HCT116 (cell line): ENCODE results near the gene USP8. TPM values are rescaled to one million over a fixed set of nuclear protein-coding genes. Genes with fewer than 3 reads are reported as not detected.

Experiments used
- ATAC-seq: fragments of 200-7000 bp; cut with Tn5 transposase; 2 replicates; pipeline ENCODE4 v1.9.1; 2020; ENCODE audit warnings: mild to moderate bottlenecking, moderate library complexity
- BruUV-seq: library from RNA; stranded (reverse); fragments of 400-500 nt; replicated peaks from 2 replicates; lab custom pipeline; 2021; lab: Mats Ljungman, UMichigan
- CTCF ChIA-PET: fragments of 300-600 bp; sonication (Branson Sonifier 250); formaldehyde crosslinking; loops from one replicate; lab custom pipeline; 2021; ENCODE audit warnings: antibody characterized with exemption; lab: Charles Lee
- POLR2A ChIA-PET: fragments of 300-600, 350-600 bp; sonication (Branson Sonifier 250); formaldehyde crosslinking; loops from one replicate; lab custom pipeline; 2021; ENCODE audit warnings: antibody characterized with exemption; lab: Charles Lee
- RAD21 ChIA-PET, 2 experiments: fragments of 300-600 bp; sonication (Branson Sonifier 250); formaldehyde crosslinking; loops; one replicate each; lab custom pipeline; 2023; ENCODE audit warnings: low total read pairs in 2 of 2; ENCODE audit not compliant: uncharacterized antibody in 2 of 2, unreplicated experiment in 2 of 2, low non-redundant PET in 1 of 2; lab: Charles Lee
- DNase-seq: peaks from one replicate; pipeline ENCODE4 v3.0.0-alpha.2; 2010; ENCODE audit warnings: low read depth, low spot score
- H2AFZ ChIP-seq: fragments of 200-600 bp; shearing (Covaris generic), sonication (generic); 2 replicates; pipeline ENCODE4 v1.6.1; 2017; ENCODE audit warnings: low read depth, mixed run types, mixed read lengths, antibody characterized with exemption, low read length; ENCODE audit not compliant: poor library complexity, severe bottlenecking
- H3K27ac ChIP-seq: 2 replicates; pipeline ENCODE4 v1.5.1; 2012; ENCODE audit warnings: low read depth, low read length
- H3K27me3 ChIP-seq: fragments of 200-600 bp; sonication (generic); 2 replicates; pipeline ENCODE4 v1.6.1; 2016; ENCODE audit warnings: mixed run types, low read length, mixed read lengths; ENCODE audit not compliant: insufficient read depth
- H3K36me3 ChIP-seq, 2 experiments: fragments of 200-500 bp in 1 of 2; fragments of 200-600 bp in 1 of 2; sonication (Bioruptor generic) in 1 of 2; sonication (generic) in 1 of 2; 2 replicates each; pipeline versions ENCODE4 v1.5.1 to v1.6.1; 2014 to 2016; ENCODE audit warnings: low read length in 2 of 2, inconsistent platforms in 1 of 2, mixed read lengths in 1 of 2, mixed run types in 1 of 2; ENCODE audit not compliant: insufficient read depth in 2 of 2, control insufficient read depth in 1 of 2
- H3K4me1 ChIP-seq, 2 experiments: fragments of 200-600 bp in 1 of 2; sonication (generic) in 1 of 2; 2 replicates each; pipeline versions ENCODE4 v1.5.1 to v1.6.1; 2012 to 2017; ENCODE audit warnings: low read length in 2 of 2, inconsistent platforms in 1 of 2, mild to moderate bottlenecking in 1 of 2, mixed read lengths in 1 of 2, mixed run types in 1 of 2, moderate library complexity in 1 of 2; ENCODE audit not compliant: insufficient read depth in 2 of 2, control insufficient read depth in 1 of 2
- H3K4me2 ChIP-seq: fragments of 200-600 bp; sonication (generic); 2 replicates; pipeline ENCODE4 v1.6.1; 2017; ENCODE audit warnings: mixed run types, low read length, mixed read lengths
- H3K4me3 ChIP-seq, 2 experiments: fragments of 200-600 bp in 1 of 2; sonication (generic) in 1 of 2; replicated peaks in 1 of 2; 2 replicates each; pipeline ENCODE4 v1.5.1; 2011 to 2016; ENCODE audit warnings: low read length in 2 of 2, control low read depth in 1 of 2, low read depth in 1 of 2, mild to moderate bottlenecking in 1 of 2, mixed read lengths in 1 of 2, mixed run types in 1 of 2
- H3K79me2 ChIP-seq: fragments of 200-600 bp; sonication (generic); 2 replicates; pipeline ENCODE4 v1.6.1; 2017; ENCODE audit warnings: mild to moderate bottlenecking, mixed run types, low read length, moderate library complexity, mixed read lengths; ENCODE audit not compliant: insufficient read depth
- H3K9ac ChIP-seq: fragments of 200-600 bp; sonication (generic); 2 replicates; pipeline ENCODE4 v1.6.1; 2016; ENCODE audit warnings: low read length, mixed read lengths
- H3K9me2 ChIP-seq: fragments of 200-600 bp; sonication (generic), shearing (Covaris generic); 2 replicates; pipeline ENCODE4 v1.6.1; 2017; ENCODE audit warnings: mixed run types, mild to moderate bottlenecking, moderate library complexity; ENCODE audit not compliant: insufficient read depth
- H3K9me3 ChIP-seq, 2 experiments: fragments of 200-500 bp in 1 of 2; fragments of 200-600 bp in 1 of 2; sonication (Bioruptor generic) in 1 of 2; sonication (generic) in 1 of 2; 2 replicates each; pipeline ENCODE4 v1.6.1; 2014 to 2017; ENCODE audit warnings: low read length in 2 of 2, mixed read lengths in 2 of 2, inconsistent platforms in 1 of 2, low read depth in 1 of 2, mild to moderate bottlenecking in 1 of 2, mixed run types in 1 of 2, moderate library complexity in 1 of 2; ENCODE audit not compliant: control insufficient read depth in 1 of 2, insufficient read depth in 1 of 2
- H4K20me1 ChIP-seq: fragments of 200-600 bp; sonication (generic), shearing (Covaris generic); 2 replicates; pipeline ENCODE4 v1.6.1; 2017; ENCODE audit warnings: mixed run types, mild to moderate bottlenecking, moderate library complexity; ENCODE audit not compliant: insufficient read depth
- CBX3 ChIP-seq: IDR thresholded peaks from 2 replicates; pipeline ENCODE4 v1.6.1; 2012; ENCODE audit warnings: low read depth
- CEBPB ChIP-seq: IDR thresholded peaks from 2 replicates; pipeline ENCODE4 v1.6.1; 2012; ENCODE audit warnings: low read depth
- CTCF ChIP-seq, 3 experiments: fragments of 200-600 bp in 1 of 3; sonication (generic) in 1 of 3; IDR thresholded peaks in 2 of 3; conservative IDR thresholded peaks in 1 of 3; 2 replicates each; pipeline ENCODE4 v1.5.1; 2012 to 2017; ENCODE audit warnings: low read depth in 2 of 3, low read length in 2 of 3, antibody characterized with exemption in 1 of 3, borderline replicate concordance in 1 of 3, control low read depth in 1 of 3, mild to moderate bottlenecking in 1 of 3, mixed read lengths in 1 of 3, mixed run types in 1 of 3, moderate library complexity in 1 of 3; ENCODE audit not compliant: insufficient read depth in 1 of 3
- EGR1 ChIP-seq: IDR thresholded peaks from 2 replicates; pipeline ENCODE4 v1.6.1; 2012; ENCODE audit warnings: low read depth
- EZH2phosphoT487 ChIP-seq: fragments of 200-600 bp; IDR thresholded peaks from 2 replicates; pipeline ENCODE4 v1.6.1; 2018; ENCODE audit warnings: antibody characterized with exemption, borderline replicate concordance
- JUND ChIP-seq: IDR thresholded peaks from 2 replicates; pipeline ENCODE4 v1.6.1; 2012
- POLR2AphosphoS5 ChIP-seq: IDR thresholded peaks from 2 replicates; pipeline ENCODE4 v1.6.1; 2011; ENCODE audit warnings: mild to moderate bottlenecking, low read depth, low read length, moderate library complexity
- SIN3A ChIP-seq: IDR thresholded peaks from 2 replicates; pipeline ENCODE4 v1.6.1; 2012; ENCODE audit warnings: low read depth
- SRF ChIP-seq: IDR thresholded peaks from 2 replicates; pipeline ENCODE4 v1.6.1; 2012; ENCODE audit warnings: low read depth
- ZBTB33 ChIP-seq: IDR thresholded peaks from 2 replicates; pipeline ENCODE4 v1.6.1; 2011; ENCODE audit warnings: mild to moderate bottlenecking, low read length, moderate library complexity; ENCODE audit not compliant: insufficient replicate concordance; ENCODE audit errors: extremely low read depth
- ZNF274 ChIP-seq: fragments of 200-500 bp; sonication (Bioruptor generic); IDR thresholded peaks from 2 replicates; pipeline ENCODE4 v1.6.1; 2014; ENCODE audit warnings: mild to moderate bottlenecking, low read depth, low read length, inconsistent platforms
- intact Hi-C: fragments of 100-400 bp; cut with micrococcal nuclease; formaldehyde crosslinking; loops from 2 replicates; pipeline ENCODE4 v1.10.0; 2022
- total RNA-seq: library from RNA; stranded (reverse); gene quantifications from one replicate; pipeline ENCODE4 v1.2.1, GENCODE V29; 2021; ENCODE audit not compliant: unreplicated experiment

The USP8 gene
- total RNA-seq, 1 experiment from 2014 or later, result 67.9 TPM

GRCh38 chr15:50484781-50485180 is 60.6 kb downstream of the USP8 start:
- DNase-seq (no peak), ATAC-seq (no peak)
- Histone ChIP-seq H3K4me2 (no peak overlapping the region), H3K9ac (no peak overlapping the region), H3K79me2 (no peaks in the 10 kb centered on the region), H3K36me3 (peaks cover 16 to 30% of the 10 kb centered on the region in 2 experiments), H3K9me3 (no peaks in the 10 kb centered on the region), H4K20me1 (no peaks in the 10 kb centered on the region), H3K9me2 (no peaks in the 10 kb centered on the region), H2AFZ (no peak overlapping the region), H3K27ac (no peak overlapping the region), H3K4me3 (no peak overlapping the region), H3K27me3 (no peaks in the 10 kb centered on the region), H3K4me1 (no peaks in the 10 kb centered on the region)
- no peak for TF ChIP-seq CBX3
- TF ChIP-seq CEBPB, result no peak
- TF ChIP-seq ZNF274, result no peak
- BruUV-seq, result no TSS peak
- ChIA-PET POLR2A (no interaction called here), RAD21 (no interaction called here), CTCF (no interaction called here)
- intact Hi-C loops, result no loop called here

GRCh38 chr15:50485389-50485788 is 61.2 kb downstream of the USP8 start:
- Histone ChIP-seq H3K4me1 (no peaks in the 10 kb centered on the region), H4K20me1 (no peaks in the 10 kb centered on the region), H3K4me3 (no peak overlapping the region), H3K9ac (no peak overlapping the region), H3K79me2 (no peaks in the 10 kb centered on the region), H3K27ac (no peak overlapping the region), H3K9me3 (no peaks in the 10 kb centered on the region), H3K9me2 (no peaks in the 10 kb centered on the region), H3K27me3 (no peaks in the 10 kb centered on the region), H3K36me3 (peaks cover 17 to 35% of the 10 kb centered on the region in 2 experiments), H2AFZ (no peak overlapping the region), H3K4me2 (no peak overlapping the region)
- no peak for DNase-seq
- ChIA-PET RAD21 (no interaction called here), POLR2A (no interaction called here), CTCF (no interaction called here)
- no TSS peak for BruUV-seq
- TF ChIP-seq ZBTB33 (no peak), CTCF (IDR thresholded peaks at IDR 0.05 in 2 of 3, conservative IDR thresholded peaks at IDR 0.05 in 1 of 3; ENCODE audit: borderline replicate concordance in 1 of 3, insufficient read depth in 1 of 3, low read depth in 2 of 3, low read length in 2 of 3) (no peak), SIN3A (no peak), JUND (no peak), EZH2phosphoT487 (no peak), EGR1 (no peak), POLR2AphosphoS5 (no peak), ZNF274 (no peak), SRF (no peak), CBX3 (no peak)
- ATAC-seq, result no peak
- intact Hi-C loops, result no loop called here
